Measurements from ENCODE around the gene USP40. TPM values are rescaled to one million over a fixed set of nuclear protein-coding genes. Genes with fewer than 3 reads are reported as not detected.

Gene USP40
- total and polyA plus RNA-seq, 10 of the 15 experiments (the other 5 are each of a cell fraction or from before 2014, with no cell fraction given): 3.4 to 20.8 (median 15.2) TPM

DNA sequence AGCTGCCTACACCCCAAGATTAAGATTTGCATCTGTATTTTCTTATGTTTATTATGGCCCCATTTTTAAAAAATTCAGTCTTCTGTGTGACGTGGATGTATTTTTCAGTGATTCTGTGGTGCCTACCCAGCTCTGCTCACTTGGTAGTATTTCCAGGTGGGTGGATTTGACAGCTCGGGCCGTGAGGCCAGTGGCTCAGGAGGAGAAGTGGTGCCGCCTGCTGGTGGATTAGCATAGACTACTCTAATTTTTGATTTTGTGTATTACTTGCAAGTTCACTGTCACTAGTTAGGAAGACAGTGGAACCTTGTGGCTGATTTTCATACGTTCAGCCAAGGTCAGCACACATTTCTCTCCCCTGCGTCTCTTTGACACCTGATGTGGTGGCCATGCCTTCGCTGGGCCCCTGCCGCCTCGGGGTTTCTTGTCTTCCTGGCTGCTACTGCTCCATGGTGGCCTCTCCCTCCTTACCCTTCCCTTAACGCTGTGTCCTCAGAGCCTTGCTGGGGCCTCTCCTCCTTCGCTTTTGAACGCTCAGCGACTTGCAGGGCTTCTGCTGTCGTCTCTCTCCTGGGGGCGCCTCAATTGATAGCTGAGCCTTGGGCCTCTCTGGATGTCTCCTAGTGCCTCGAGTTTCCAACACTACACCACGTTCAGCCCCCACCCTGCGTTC lies 122.9 kb downstream of the USP40 start:
- Histone ChIP-seq H3K27me3 (replicated peaks in 1 of 2; ENCODE audit: control insufficient read depth in 2 of 2, insufficient read depth in 2 of 2, low read length in 1 of 2) (no peaks in the 10 kb centered on the region), H3K9me3 (replicated peaks; ENCODE audit: control insufficient read depth, insufficient read depth, low read length) (no peaks in the 10 kb centered on the region), H2AFZ (ENCODE audit: control insufficient read depth, low read depth, low read length) (no peak overlapping the region), H3K4me3 (no peak overlapping the region), H3K27ac (ENCODE audit: control insufficient read depth, insufficient read depth) (no peak overlapping the region), H3K79me2 (ENCODE audit: control insufficient read depth, insufficient read depth, low read length) (no peaks in the 10 kb centered on the region), H3K4me2 (ENCODE audit: control insufficient read depth, insufficient read depth) (no peak overlapping the region), H3K4me1 (ENCODE audit: control insufficient read depth, insufficient read depth, low read length) (no peaks in the 10 kb centered on the region), H3K36me3 (ENCODE audit: control insufficient read depth in 2 of 2, insufficient read depth in 2 of 2, low read length in 1 of 2) (peaks cover 26 to 35% of the 10 kb centered on the region in 2 experiments), H4K20me1 (ENCODE audit: control insufficient read depth, insufficient read depth) (no peaks in the 10 kb centered on the region), H3K9ac (ENCODE audit: control insufficient read depth, insufficient read depth, low read length) (no peak overlapping the region)
- intact Hi-C loops (cut with micrococcal nuclease; ENCODE audit: unreplicated experiment) (loop anchor here (1.0 to 10.0 kb wide), 6 partner anchors 26 to 267 kb away; partner anchors contain the start of gene DGKD), in situ Hi-C loops (cut with MboI) (no loop called here)
- TF ChIP-seq SMC3 (IDR thresholded peaks at IDR 0.05; ENCODE audit: borderline replicate concordance, low read length) (peak; percentile 97), SIN3A (IDR thresholded peaks at IDR 0.05; ENCODE audit: low read depth, low read length) (peak; percentile 78), NRF1 (conservative IDR thresholded peaks at IDR 0.05; ENCODE audit: low read depth, low read length) (no peak), MXI1 (IDR thresholded peaks at IDR 0.05; ENCODE audit: low read depth, low read length) (peak; percentile 87), YY1 (IDR thresholded peaks at IDR 0.05; ENCODE audit: low read depth, low read length) (peak; percentile 72; the same call in 1 of the 2 replicates), MEF2A (IDR thresholded peaks at IDR 0.05; ENCODE audit: insufficient read depth, low read depth, low read length) (no peak), PAX5 (IDR thresholded peaks at IDR 0.05; ENCODE audit: borderline replicate concordance, low read depth, low read length) (no peak), RAD21 (IDR thresholded peaks at IDR 0.05; ENCODE audit: insufficient read depth, low read depth, low read length) (peak; percentile 93), FOXK2 (IDR thresholded peaks at IDR 0.05) (no peak), RUNX3 (IDR thresholded peaks at IDR 0.05; ENCODE audit: low read length) (0 out of 2 replicates have a peak, but pooled peaks have one; percentile 17)
- TF ChIP-seq, protein P1, sequence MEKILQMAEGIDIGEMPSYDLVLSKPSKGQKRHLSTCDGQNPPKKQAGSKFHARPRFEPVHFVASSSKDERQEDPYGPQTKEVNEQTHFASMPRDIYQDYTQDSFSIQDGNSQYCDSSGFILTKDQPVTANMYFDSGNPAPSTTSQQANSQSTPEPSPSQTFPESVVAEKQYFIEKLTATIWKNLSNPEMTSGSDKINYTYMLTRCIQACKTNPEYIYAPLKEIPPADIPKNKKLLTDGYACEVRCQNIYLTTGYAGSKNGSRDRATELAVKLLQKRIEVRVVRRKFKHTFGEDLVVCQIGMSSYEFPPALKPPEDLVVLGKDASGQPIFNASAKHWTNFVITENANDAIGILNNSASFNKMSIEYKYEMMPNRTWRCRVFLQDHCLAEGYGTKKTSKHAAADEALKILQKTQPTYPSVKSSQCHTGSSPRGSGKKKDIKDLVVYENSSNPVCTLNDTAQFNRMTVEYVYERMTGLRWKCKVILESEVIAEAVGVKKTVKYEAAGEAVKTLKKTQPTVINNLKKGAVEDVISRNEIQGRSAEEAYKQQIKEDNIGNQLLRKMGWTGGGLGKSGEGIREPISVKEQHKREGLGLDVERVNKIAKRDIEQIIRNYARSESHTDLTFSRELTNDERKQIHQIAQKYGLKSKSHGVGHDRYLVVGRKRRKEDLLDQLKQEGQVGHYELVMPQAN (conservative IDR thresholded peaks at IDR 0.05): peak; percentile 49
- TF ChIP-seq, protein P2, sequence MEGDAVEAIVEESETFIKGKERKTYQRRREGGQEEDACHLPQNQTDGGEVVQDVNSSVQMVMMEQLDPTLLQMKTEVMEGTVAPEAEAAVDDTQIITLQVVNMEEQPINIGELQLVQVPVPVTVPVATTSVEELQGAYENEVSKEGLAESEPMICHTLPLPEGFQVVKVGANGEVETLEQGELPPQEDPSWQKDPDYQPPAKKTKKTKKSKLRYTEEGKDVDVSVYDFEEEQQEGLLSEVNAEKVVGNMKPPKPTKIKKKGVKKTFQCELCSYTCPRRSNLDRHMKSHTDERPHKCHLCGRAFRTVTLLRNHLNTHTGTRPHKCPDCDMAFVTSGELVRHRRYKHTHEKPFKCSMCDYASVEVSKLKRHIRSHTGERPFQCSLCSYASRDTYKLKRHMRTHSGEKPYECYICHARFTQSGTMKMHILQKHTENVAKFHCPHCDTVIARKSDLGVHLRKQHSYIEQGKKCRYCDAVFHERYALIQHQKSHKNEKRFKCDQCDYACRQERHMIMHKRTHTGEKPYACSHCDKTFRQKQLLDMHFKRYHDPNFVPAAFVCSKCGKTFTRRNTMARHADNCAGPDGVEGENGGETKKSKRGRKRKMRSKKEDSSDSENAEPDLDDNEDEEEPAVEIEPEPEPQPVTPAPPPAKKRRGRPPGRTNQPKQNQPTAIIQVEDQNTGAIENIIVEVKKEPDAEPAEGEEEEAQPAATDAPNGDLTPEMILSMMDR (IDR thresholded peaks at IDR 0.05 in 2 of 3, conservative IDR thresholded peaks at IDR 0.05 in 1 of 3; ENCODE audit: control insufficient read depth in 2 of 3, extremely low read depth in 1 of 3, insufficient read depth in 1 of 3, low read depth in 3 of 3, low read length in 3 of 3): peak; percentile 82 to 93 (median 86); a peak in 5 of 6 replicates
- TF ChIP-seq, protein P3, sequence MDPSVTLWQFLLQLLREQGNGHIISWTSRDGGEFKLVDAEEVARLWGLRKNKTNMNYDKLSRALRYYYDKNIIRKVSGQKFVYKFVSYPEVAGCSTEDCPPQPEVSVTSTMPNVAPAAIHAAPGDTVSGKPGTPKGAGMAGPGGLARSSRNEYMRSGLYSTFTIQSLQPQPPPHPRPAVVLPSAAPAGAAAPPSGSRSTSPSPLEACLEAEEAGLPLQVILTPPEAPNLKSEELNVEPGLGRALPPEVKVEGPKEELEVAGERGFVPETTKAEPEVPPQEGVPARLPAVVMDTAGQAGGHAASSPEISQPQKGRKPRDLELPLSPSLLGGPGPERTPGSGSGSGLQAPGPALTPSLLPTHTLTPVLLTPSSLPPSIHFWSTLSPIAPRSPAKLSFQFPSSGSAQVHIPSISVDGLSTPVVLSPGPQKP (IDR thresholded peaks at IDR 0.05; ENCODE audit: low read depth, low read length): no peak
- TF ChIP-seq, protein P4, sequence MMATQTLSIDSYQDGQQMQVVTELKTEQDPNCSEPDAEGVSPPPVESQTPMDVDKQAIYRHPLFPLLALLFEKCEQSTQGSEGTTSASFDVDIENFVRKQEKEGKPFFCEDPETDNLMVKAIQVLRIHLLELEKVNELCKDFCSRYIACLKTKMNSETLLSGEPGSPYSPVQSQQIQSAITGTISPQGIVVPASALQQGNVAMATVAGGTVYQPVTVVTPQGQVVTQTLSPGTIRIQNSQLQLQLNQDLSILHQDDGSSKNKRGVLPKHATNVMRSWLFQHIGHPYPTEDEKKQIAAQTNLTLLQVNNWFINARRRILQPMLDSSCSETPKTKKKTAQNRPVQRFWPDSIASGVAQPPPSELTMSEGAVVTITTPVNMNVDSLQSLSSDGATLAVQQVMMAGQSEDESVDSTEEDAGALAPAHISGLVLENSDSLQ (IDR thresholded peaks at IDR 0.05): 0 out of 2 replicates have a peak, but pooled peaks have one; percentile 14
- peak; percentile 90 for FAIRE-seq
- RAD21 ChIA-PET (ENCODE audit: unreplicated experiment): interaction anchor here (0.5 to 4.3 kb wide), 19 partner anchors 8 to 268 kb away, joined by 3 to 73 read pairs (median 4); partner anchors contain the start of gene DGKD
- peak; percentile 94 for ATAC-seq
- 62% methylated on average over 18 of the region's 18 CpGs for WGBS (ENCODE audit: insufficient coverage, insufficient replicate concordance, low lambda C conversion rate, missing lambda C conversion rate)
- no TSS peak for BruUV-seq (replicated peaks)
- peak; percentile 31 for DNase-seq (ENCODE audit: low read depth, low spot score)
- SMC1A ChIA-PET (ENCODE audit: uncharacterized antibody, unreplicated experiment): interaction anchor here (0.8 to 4.1 kb wide), 23 partner anchors 9 to 236 kb away, joined by 3 to 80 read pairs (median 4); partner anchors contain the start of gene ATG16L1
- CTCF ChIA-PET: interaction anchor here (0.6 to 8.4 kb wide), 40 partner anchors 8 to 648 kb away, joined by 3 to 215 read pairs (median 4); partner anchors contain the start of genes ATG16L1 and DGKD
- POLR2A ChIA-PET: interaction anchor here (0.6 kb wide), 1 partner anchor 906 kb away, joined by 3 read pairs; no protein-coding TSS in a partner anchor

Data from GM12878 (cell line).